Calu3 (cell line): ENCODE measurements around the gene PLIN3. TPM values are rescaled to one million over a fixed set of nuclear protein-coding genes. Genes with fewer than 3 reads are reported as not detected.
A peak's percentile ranks its signal among the peaks of the same experiment; 100 is the strongest.
"Not testable (repeated sequence)": the region's sequence is repeated elsewhere in the genome, so short reads cannot be mapped to it uniquely, and the experiment has no call there.

Experiments used
- BruUV-seq: library from RNA; stranded (reverse); fragments of 400-500 nt; replicated peaks from 2 replicates; lab custom pipeline; 2021; lab: Mats Ljungman, UMichigan
- CTCF ChIA-PET: fragments of 300-600 bp; sonication (Branson Sonifier 250); formaldehyde crosslinking; loops from one replicate; lab custom pipeline; 2022; ENCODE audit warnings: antibody characterized with exemption; lab: Charles Lee
- DNase-seq: peaks from one replicate; pipeline ENCODE4 v3.0.0; 2022
- H3K27ac Mint-ChIP-seq: one replicate; pipeline ENCODE4 v1.8.0; 2022; ENCODE audit warnings: mixed read lengths; ENCODE audit not compliant: unreplicated experiment
- H3K27me3 Mint-ChIP-seq: one replicate; pipeline ENCODE4 v1.8.0; 2022; ENCODE audit warnings: mixed read lengths; ENCODE audit not compliant: unreplicated experiment
- H3K36me3 Mint-ChIP-seq: one replicate; pipeline ENCODE4 v1.8.0; 2022; ENCODE audit warnings: mild to moderate bottlenecking, moderate library complexity, mixed read lengths; ENCODE audit not compliant: insufficient read depth, unreplicated experiment
- H3K4me1 Mint-ChIP-seq: one replicate; pipeline ENCODE4 v1.8.0; 2022; ENCODE audit warnings: mild to moderate bottlenecking, low read depth, mixed read lengths; ENCODE audit not compliant: unreplicated experiment
- H3K4me3 Mint-ChIP-seq: one replicate; pipeline ENCODE4 v1.8.0; 2022; ENCODE audit warnings: mild to moderate bottlenecking, low read depth, moderate library complexity, mixed read lengths; ENCODE audit not compliant: unreplicated experiment
- H3K9me3 Mint-ChIP-seq: one replicate; pipeline ENCODE4 v1.8.0; 2022; ENCODE audit warnings: low read depth, mixed read lengths; ENCODE audit not compliant: unreplicated experiment
- intact Hi-C: fragments of 100-400 bp; cut with micrococcal nuclease; formaldehyde crosslinking; loops from one replicate; pipeline ENCODE4 v1.10.0; 2022; ENCODE audit not compliant: unreplicated experiment
- total RNA-seq: library from RNA; stranded (reverse); gene quantifications from 2 replicates; pipeline ENCODE4 v1.2.3, GENCODE V29; 2022
- TF ChIP-seq, protein P1 (sequence below): fragments of 200-600 bp; IDR thresholded peaks from one replicate; pipeline ENCODE4 v1.8.0; 2022; ENCODE audit warnings: antibody characterized with exemption; ENCODE audit not compliant: unreplicated experiment

PLIN3 gene
- total RNA-seq, 1 experiment from 2014 or later: 43.7 TPM

DNA sequence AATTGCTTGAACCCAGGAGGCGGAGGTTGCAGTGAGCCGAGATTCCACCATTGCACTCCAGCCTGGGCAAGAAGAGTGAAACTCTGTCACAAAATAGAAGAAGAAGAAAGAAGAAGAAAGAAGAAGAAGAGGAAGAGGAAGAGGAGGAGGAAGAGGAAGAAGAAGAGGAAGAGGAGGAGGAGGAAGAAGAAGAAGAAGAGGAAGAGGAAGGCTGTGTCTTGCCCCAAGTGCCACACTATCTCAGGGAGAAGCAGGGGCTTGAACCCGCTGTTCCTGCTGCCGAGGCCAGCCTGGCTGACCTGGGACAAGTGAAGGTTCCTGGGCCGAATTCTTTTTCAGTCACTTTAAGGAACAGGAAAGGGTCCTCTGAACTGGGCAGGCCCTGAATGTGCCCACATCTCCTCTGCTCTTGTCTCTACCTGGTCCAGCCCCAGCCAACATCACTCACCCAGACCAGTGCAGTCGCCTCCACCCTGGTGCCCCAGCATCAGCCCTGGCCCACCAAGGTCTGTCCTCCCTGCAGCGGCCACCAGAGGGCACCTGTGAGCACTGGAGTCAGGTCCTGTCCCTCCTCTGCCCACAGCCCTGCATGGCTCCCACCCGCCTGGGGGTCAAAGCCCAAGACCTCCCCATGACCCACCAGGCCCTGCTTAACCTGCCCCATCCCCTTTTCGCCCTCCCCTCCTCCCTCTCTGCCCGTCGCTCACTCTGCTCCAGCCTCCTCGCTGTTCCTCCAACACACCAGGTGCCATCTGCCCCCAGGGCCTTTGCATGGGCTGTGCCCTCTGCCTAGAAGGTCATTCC, 55.9 kb downstream of the PLIN3 start:
- Mint-ChIP-seq H3K4me1 (peaks cover 38% of the 10 kb centered on the region), H3K4me3 (no peak overlapping the region), H3K27ac (peak overlapping the region; percentile 97), H3K9me3 (no peaks in the 10 kb centered on the region), H3K36me3 (peaks cover 22% of the 10 kb centered on the region), H3K27me3 (no peaks in the 10 kb centered on the region)
- DNase-seq: peak; percentile 89
- TF ChIP-seq, protein P1, sequence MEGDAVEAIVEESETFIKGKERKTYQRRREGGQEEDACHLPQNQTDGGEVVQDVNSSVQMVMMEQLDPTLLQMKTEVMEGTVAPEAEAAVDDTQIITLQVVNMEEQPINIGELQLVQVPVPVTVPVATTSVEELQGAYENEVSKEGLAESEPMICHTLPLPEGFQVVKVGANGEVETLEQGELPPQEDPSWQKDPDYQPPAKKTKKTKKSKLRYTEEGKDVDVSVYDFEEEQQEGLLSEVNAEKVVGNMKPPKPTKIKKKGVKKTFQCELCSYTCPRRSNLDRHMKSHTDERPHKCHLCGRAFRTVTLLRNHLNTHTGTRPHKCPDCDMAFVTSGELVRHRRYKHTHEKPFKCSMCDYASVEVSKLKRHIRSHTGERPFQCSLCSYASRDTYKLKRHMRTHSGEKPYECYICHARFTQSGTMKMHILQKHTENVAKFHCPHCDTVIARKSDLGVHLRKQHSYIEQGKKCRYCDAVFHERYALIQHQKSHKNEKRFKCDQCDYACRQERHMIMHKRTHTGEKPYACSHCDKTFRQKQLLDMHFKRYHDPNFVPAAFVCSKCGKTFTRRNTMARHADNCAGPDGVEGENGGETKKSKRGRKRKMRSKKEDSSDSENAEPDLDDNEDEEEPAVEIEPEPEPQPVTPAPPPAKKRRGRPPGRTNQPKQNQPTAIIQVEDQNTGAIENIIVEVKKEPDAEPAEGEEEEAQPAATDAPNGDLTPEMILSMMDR: peak; percentile 71
- intact Hi-C loops: loop anchor here (5.0 kb wide), 1 partner anchor 161 kb away; no protein-coding TSS in a partner anchor
- CTCF ChIA-PET: no interaction called here
- BruUV-seq: no TSS peak

DNA sequence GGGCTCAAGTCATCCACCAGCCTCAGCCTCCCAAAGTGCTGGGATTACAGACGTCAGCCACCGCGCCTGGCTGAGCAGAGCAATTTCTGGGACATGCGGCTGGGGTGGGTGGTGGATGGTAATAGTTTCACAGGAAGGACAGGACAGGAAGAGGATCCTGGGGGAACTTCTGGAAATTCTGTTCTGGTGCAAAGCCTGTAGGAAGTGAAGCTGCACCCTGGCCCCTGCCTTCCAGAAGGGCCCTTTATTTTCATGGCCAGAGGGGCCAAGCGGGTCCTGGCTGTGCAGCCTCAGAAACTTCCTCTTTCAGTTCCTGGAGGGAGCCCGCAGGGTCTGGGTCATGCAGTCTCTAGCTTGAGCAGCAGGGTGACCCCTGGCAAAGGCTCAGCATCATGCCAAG, 60.3 kb downstream of the PLIN3 start:
- BruUV-seq: no TSS peak
- Mint-ChIP-seq H3K27ac (no peak overlapping the region), H3K4me3 (no peak overlapping the region), H3K9me3 (no peaks in the 10 kb centered on the region), H3K27me3 (no peaks in the 10 kb centered on the region), H3K4me1 (peaks cover 18% of the 10 kb centered on the region), H3K36me3 (no peaks in the 10 kb centered on the region)
- CTCF ChIA-PET: no interaction called here
- no peak for DNase-seq
- TF ChIP-seq, protein P1: no peak
- intact Hi-C loops: loop anchor here (5.0 to 10.0 kb wide), 2 partner anchors 48 to 105 kb away; no protein-coding TSS in a partner anchor

- BruUV-seq: no TSS peak
- Mint-ChIP-seq H3K27ac (no peak overlapping the region), H3K36me3 (no peaks in the 10 kb centered on the region), H3K4me1 (peaks cover 14% of the 10 kb centered on the region), H3K27me3 (no peaks in the 10 kb centered on the region), H3K4me3 (no peak overlapping the region), H3K9me3 (no peaks in the 10 kb centered on the region)
- intact Hi-C loops: loop anchor here (5.0 to 10.0 kb wide), 2 partner anchors 48 to 106 kb away; no protein-coding TSS in a partner anchor
- CTCF ChIA-PET: no interaction called here
- TF ChIP-seq, protein P1: no peak
- DNase-seq: no peak
Measured at GRCh38 chr19:4806384-4806783, 61.1 kb downstream of the PLIN3 start.

GRCh38 chr19:4805140-4805539, 62.3 kb downstream of the PLIN3 start:
- BruUV-seq, CTCF ChIA-PET, H3K4me3 Mint-ChIP-seq, H3K27ac Mint-ChIP-seq, H3K36me3 Mint-ChIP-seq, H3K9me3 Mint-ChIP-seq, H3K27me3 Mint-ChIP-seq, H3K4me1 Mint-ChIP-seq, DNase-seq: not testable (repeated sequence)
- intact Hi-C loops: loop anchor here (2.0 to 10.0 kb wide), 3 partner anchors 50 to 107 kb away; no protein-coding TSS in a partner anchor
